HG03103 (cell line): ENCODE data around the gene SCO2.
"Not testable (repeated sequence)": the region's sequence is repeated elsewhere in the genome, so short reads cannot be mapped to it uniquely, and the experiment has no call there.

Source experiments
- ATAC-seq: cut with Tn5 transposase; IDR thresholded peaks from one replicate; pipeline ENCODE4 v1.9.1; 2021; ENCODE audit warnings: low read depth; ENCODE audit not compliant: unreplicated experiment

SCO2 gene

GRCh38 chr22:50551160-50551752, 25.9 kb upstream of the SCO2 start:
- no peak for ATAC-seq

- ATAC-seq = no peak
These were observed 25.0 kb upstream of the SCO2 start for GRCh38 chr22:50550395-50550794.

GRCh38 chr22:50548921-50549790, 23.8 kb upstream of the SCO2 start:
- no peak for ATAC-seq

- no peak for ATAC-seq
These were observed 22.9 kb upstream of the SCO2 start for GRCh38 chr22:50548040-50548920.

- no peak for ATAC-seq
These were observed 22.0 kb upstream of the SCO2 start for GRCh38 chr22:50547263-50547985.

- ATAC-seq = no peak
These were observed 21.2 kb upstream of the SCO2 start for GRCh38 chr22:50546326-50547262.

- ATAC-seq = no peak
These were observed 20.3 kb upstream of the SCO2 start, which contains the start of gene KLHDC7B for GRCh38 chr22:50545522-50546325. Gene KLHDC7B (plus strand): TSS chr22:50545899. CDS start chr22:50546244, 345 bp downstream.

GRCh38 chr22:50544746-50545253, 19.4 kb upstream of the SCO2 start:
- ATAC-seq = no peak

GRCh38 chr22:50544078-50544745, 18.8 kb upstream of the SCO2 start:
- ATAC-seq = no peak

- ATAC-seq = peak; percentile 35
These were observed 17.1 kb upstream of the SCO2 start for GRCh38 chr22:50542416-50542927.

- not testable (repeated sequence) for ATAC-seq
These were observed 16.2 kb upstream of the SCO2 start for GRCh38 chr22:50541667-50542026.

GRCh38 chr22:50540381-50540780, 15.0 kb upstream of the SCO2 start:
- no peak for ATAC-seq

- ATAC-seq = no peak
These were observed 12.4 kb upstream of the SCO2 start for GRCh38 chr22:50537765-50538164.

GRCh38 chr22:50536226-50536625, 10.8 kb upstream of the SCO2 start:
- ATAC-seq = no peak

GRCh38 chr22:50535113-50535512, 9.7 kb upstream of the SCO2 start:
- ATAC-seq = no peak

GRCh38 chr22:50533856-50534711, 8.7 kb upstream of the SCO2 start:
- ATAC-seq = not testable (repeated sequence)
